DMS153 treated with DMSO at 0.1 percent for 48 hours (cell line): ENCODE results near the gene LPGAT1.
"Not testable (repeated sequence)": the region's sequence is repeated elsewhere in the genome, so short reads cannot be mapped to it uniquely, and the experiment has no call there.

ENCODE experiments used
- DNase-seq: peaks from one replicate; lab custom pipeline; 2025; ENCODE audit not compliant: unreplicated experiment; lab: John Stamatoyannopoulos, UW

The LPGAT1 gene

DNA sequence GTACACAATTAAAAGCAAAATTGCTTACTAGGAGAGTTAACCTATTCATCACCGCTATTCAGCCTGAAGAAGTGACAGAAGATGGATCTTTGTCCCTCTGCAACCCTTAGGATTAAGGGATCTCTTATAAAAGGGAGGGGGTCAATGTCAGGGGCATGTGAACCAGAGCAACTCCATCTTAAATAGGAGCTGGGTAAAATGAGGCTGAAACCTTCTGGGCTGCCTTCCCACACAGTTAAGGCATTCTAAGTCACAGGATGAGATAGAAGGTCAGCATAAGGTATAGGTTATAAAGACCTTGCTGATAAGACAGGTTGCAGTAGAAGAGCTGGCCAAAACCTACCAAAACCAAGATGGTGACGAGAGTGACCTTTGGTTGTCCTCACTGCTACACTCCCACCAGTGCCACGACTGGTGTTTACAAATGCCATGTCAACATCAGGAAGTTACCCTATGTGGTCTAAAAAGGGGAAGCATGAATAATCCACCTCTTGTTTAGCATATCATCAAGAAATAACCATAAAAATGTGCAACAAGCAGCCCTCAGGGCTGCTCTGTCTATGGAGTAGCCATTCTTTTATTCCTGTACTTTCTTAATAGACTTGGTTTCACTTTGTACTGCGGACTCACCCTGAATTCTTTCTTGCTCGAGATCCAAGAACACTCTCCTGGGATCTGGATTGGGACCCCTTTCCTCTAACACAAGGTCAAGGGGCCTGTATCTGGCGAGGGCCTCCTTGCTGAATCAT is 119.8 kb downstream of the LPGAT1 start:
- no peak for DNase-seq

- no peak for DNase-seq
Measured at GRCh38 chr1:211708926-211709325, 121.6 kb downstream of the LPGAT1 start.

- DNase-seq = no peak
Measured at GRCh38 chr1:211708006-211708405, 122.6 kb downstream of the LPGAT1 start.

DNA sequence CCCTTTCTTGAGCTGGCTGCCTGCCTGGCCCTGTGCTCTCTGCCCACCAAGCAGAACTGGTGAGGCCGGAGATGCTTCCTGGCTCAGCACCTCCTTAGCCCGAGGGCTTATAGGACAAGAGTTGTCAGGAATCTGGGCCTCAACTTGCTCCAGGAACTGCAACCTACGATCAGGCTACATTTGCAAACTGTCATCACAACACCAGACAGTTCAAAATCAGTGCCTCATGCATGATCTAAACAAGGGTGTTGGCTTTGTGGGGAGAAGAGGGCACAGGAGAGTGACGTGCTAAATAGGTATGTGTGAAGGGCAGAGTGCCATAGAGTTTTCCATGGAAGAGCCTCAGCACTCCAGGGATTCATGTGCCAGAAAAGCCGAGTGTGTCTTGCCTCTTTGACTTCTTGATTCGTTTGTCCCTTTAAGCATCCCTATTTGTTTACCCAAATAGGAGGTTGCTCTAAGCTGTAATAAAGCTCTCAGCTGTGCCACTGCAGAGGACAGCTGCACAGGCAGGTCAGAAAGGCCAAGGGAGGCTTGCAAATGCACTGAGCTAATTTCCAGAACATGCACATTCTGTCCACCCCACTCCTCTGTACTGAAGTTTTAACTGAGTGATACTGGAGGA is 125.0 kb downstream of the LPGAT1 start:
- no peak for DNase-seq

DNA sequence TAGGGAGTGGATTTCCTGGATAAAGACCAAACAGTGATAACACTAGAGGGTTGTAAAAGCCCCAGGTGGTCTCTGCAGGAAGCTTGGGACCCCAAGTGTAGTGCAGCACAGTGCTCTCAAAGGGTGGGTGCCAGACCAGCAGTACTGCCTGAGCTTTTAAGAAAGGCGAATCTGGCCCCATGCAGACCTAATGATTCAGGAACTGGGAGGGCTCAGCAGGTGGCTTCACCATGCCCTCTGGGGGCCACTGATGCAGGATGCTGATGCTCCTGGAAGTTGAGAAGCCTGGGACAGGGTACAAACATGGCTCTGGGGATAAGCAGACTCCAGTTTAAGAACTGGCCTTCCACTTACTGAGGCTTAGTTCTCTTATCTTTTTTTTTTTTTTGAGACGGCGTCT is 126.0 kb downstream of the LPGAT1 start:
- no peak for DNase-seq

GRCh38 chr1:211703812-211704537 is 126.6 kb downstream of the LPGAT1 start:
- DNase-seq = peak; percentile 94

GRCh38 chr1:211701733-211702132 is 128.8 kb downstream of the LPGAT1 start:
- no peak for DNase-seq

GRCh38 chr1:211699059-211699458 is 131.5 kb downstream of the LPGAT1 start:
- DNase-seq = no peak

DNA sequence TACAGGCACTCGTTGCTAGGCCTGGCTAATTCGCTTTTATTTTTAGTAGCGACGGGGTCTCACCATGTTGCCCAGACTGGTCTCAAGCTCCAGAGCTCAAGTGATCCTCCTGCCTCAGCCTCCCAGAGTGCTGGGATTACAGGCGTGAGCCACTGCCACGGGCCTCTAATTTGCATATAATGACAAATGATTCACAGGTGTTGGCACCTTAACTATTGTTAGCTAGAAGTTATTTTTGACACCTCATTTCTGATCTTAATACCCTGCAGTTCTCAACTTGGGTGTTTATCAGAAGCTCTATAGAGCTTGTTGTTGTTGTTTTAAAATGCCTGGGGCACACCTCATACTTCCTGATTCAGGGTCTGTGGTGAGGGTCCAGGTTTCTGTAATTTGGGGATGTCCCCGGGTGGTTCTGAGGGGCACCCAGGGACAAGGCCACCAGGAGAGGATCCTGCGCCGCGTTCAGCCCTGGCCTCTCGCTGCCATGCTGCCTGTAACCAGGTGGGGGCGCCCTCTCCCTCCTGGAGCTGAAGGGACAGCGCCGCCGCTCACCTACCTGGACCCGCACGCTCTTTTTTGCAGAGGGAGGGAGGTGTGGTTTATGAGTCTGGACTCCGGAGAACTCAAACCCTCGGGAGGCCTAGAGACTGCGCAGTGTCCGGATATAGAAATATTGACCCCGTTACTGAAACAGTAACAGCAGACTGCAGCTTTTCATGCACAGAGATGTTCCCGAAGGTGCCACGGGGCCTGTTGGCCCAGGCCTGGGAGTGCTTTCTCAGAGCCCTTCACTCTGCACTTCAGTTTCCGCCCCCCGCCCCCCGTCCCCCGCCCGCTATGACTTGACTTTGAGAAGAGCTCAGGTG is 132.2 kb downstream of the LPGAT1 start:
- DNase-seq = peak; percentile 85

- no peak for DNase-seq
Measured at GRCh38 chr1:211697356-211697755, 133.2 kb downstream of the LPGAT1 start.

- no peak for DNase-seq
Measured at GRCh38 chr1:211695135-211695816, 135.3 kb downstream of the LPGAT1 start.

GRCh38 chr1:211693911-211694310 is 136.7 kb downstream of the LPGAT1 start:
- DNase-seq = not testable (repeated sequence)
